WTC11 (cell line): ENCODE results near the gene B3GAT1. TPM values are rescaled to one million over a fixed set of nuclear protein-coding genes. Genes with fewer than 3 reads are reported as not detected.

Experiments used
- ATAC-seq: fragments of 200-7000 bp; cut with Tn5 transposase; 2 replicates; pipeline ENCODE4 v1.10.0; 2021; ENCODE audit warnings: mild to moderate bottlenecking, moderate library complexity
- CTCF ChIA-PET: fragments of 300-600 bp; sonication (Branson Sonifier 250); formaldehyde crosslinking; loops from one replicate; lab custom pipeline; 2021; ENCODE audit warnings: antibody characterized with exemption; lab: Charles Lee
- POLR2A ChIA-PET: fragments of 350-600 bp; sonication (Branson Sonifier 250); formaldehyde crosslinking; loops from one replicate; lab custom pipeline; 2021; ENCODE audit warnings: antibody characterized with exemption; lab: Charles Lee
- DNase-seq: peaks from one replicate; pipeline ENCODE4 v3.0.0; 2021; ENCODE audit warnings: low spot score
- H3K27ac Mint-ChIP-seq: 2 replicates; pipeline ENCODE4 v1.8.0; 2021; ENCODE audit warnings: mixed read lengths
- H3K27me3 Mint-ChIP-seq: 2 replicates; pipeline ENCODE4 v1.8.0; 2021; ENCODE audit warnings: low read depth, mild to moderate bottlenecking, moderate library complexity, mixed read lengths
- H3K36me3 Mint-ChIP-seq: 2 replicates; pipeline ENCODE4 v1.8.0; 2021; ENCODE audit warnings: mixed read lengths
- H3K4me1 Mint-ChIP-seq: 2 replicates; pipeline ENCODE4 v1.8.0; 2022; ENCODE audit warnings: mixed read lengths
- H3K4me3 Mint-ChIP-seq: 2 replicates; pipeline ENCODE4 v1.8.0; 2021; ENCODE audit warnings: mild to moderate bottlenecking, moderate library complexity, mixed read lengths
- H3K9me3 Mint-ChIP-seq: 2 replicates; pipeline ENCODE4 v1.8.0; 2021; ENCODE audit warnings: mixed read lengths
- ATF2 ChIP-seq: sonication (generic); formaldehyde crosslinking; IDR thresholded peaks from 2 replicates; pipeline ENCODE4 v1.8.1; 2022; ENCODE audit warnings: low read depth, missing genetic modification reagents, borderline replicate concordance
- CREB1 ChIP-seq: sonication (generic); formaldehyde crosslinking; IDR thresholded peaks from 2 replicates; pipeline ENCODE4 v1.8.0; 2023; ENCODE audit warnings: mild to moderate bottlenecking, missing genetic modification reagents
- FOXP1 ChIP-seq: sonication (generic); formaldehyde crosslinking; IDR thresholded peaks from 2 replicates; pipeline ENCODE4 v1.8.0; 2022; ENCODE audit warnings: missing genetic modification reagents, mild to moderate bottlenecking, moderate library complexity, borderline replicate concordance
- JUN ChIP-seq: sonication (generic); formaldehyde crosslinking; IDR thresholded peaks from 2 replicates; pipeline ENCODE4 v1.8.0; 2023; ENCODE audit warnings: mild to moderate bottlenecking, missing genetic modification reagents
- NFATC4 ChIP-seq: fragments of 250-450 bp; sonication (Bioruptor Pico); IDR thresholded peaks from 2 replicates; pipeline ENCODE4 v1.9.0; 2021; ENCODE audit warnings: mild to moderate bottlenecking
- NR3C1 ChIP-seq: sonication (generic); formaldehyde crosslinking; conservative IDR thresholded peaks from 2 replicates; pipeline ENCODE4 v1.8.1; 2023; ENCODE audit warnings: low read depth, mild to moderate bottlenecking, missing genetic modification reagents
- PRRX2 ChIP-seq: fragments of 250-450 bp; sonication (Bioruptor Pico); IDR thresholded peaks from 2 replicates; pipeline ENCODE4 v1.8.0; 2021; ENCODE audit warnings: mild to moderate bottlenecking
- RELA ChIP-seq: sonication (generic); formaldehyde crosslinking; IDR thresholded peaks from 2 replicates; pipeline ENCODE4 v1.8.1; 2022; ENCODE audit warnings: missing genetic modification reagents, mild to moderate bottlenecking, borderline replicate concordance
- RORB ChIP-seq: fragments of 250-450 bp; sonication (Bioruptor Pico); IDR thresholded peaks from 2 replicates; pipeline ENCODE4 v1.9.0; 2021; ENCODE audit warnings: mild to moderate bottlenecking
- STAT6 ChIP-seq: sonication (generic); formaldehyde crosslinking; conservative IDR thresholded peaks from 2 replicates; pipeline ENCODE4 v1.8.1; 2023; ENCODE audit warnings: mild to moderate bottlenecking, low read depth, missing genetic modification reagents, moderate library complexity
- TEAD1 ChIP-seq: sonication (generic); formaldehyde crosslinking; IDR thresholded peaks from 2 replicates; pipeline ENCODE4 v1.8.0; 2022; ENCODE audit warnings: mild to moderate bottlenecking, missing genetic modification reagents
- TEAD4 ChIP-seq: sonication (generic); formaldehyde crosslinking; IDR thresholded peaks from 2 replicates; pipeline ENCODE4 v1.8.0; 2022; ENCODE audit warnings: mild to moderate bottlenecking, missing genetic modification reagents
- TP53 ChIP-seq: sonication (generic); formaldehyde crosslinking; IDR thresholded peaks from 2 replicates; pipeline ENCODE4 v1.8.1; 2023; ENCODE audit warnings: mild to moderate bottlenecking, missing genetic modification reagents
- ZNF138 ChIP-seq: sonication (generic); formaldehyde crosslinking; conservative IDR thresholded peaks from 2 replicates; pipeline ENCODE4 v1.8.1; 2022; ENCODE audit warnings: mild to moderate bottlenecking, moderate library complexity, missing genetic modification reagents
- ZNF232 ChIP-seq: sonication (generic); formaldehyde crosslinking; IDR thresholded peaks from 2 replicates; pipeline ENCODE4 v1.8.0; 2022; ENCODE audit warnings: mild to moderate bottlenecking, missing genetic modification reagents
- ZNF263 ChIP-seq: sonication (generic); formaldehyde crosslinking; IDR thresholded peaks from 2 replicates; pipeline ENCODE4 v1.8.1; 2022; ENCODE audit warnings: low read depth, mild to moderate bottlenecking, moderate library complexity, missing genetic modification reagents
- ZNF281 ChIP-seq: sonication (generic); formaldehyde crosslinking; IDR thresholded peaks from 2 replicates; pipeline ENCODE4 v1.8.0; 2023; ENCODE audit warnings: mild to moderate bottlenecking, missing genetic modification reagents
- ZSCAN18 ChIP-seq: fragments of 250-450 bp; sonication (Bioruptor Pico); IDR thresholded peaks from 2 replicates; pipeline ENCODE4 v2.1.2; 2022; ENCODE audit warnings: mild to moderate bottlenecking, moderate library complexity
- total RNA-seq: library from RNA; stranded (reverse); gene quantifications from 3 replicates; pipeline ENCODE4 v1.2.3, GENCODE V29; 2021
- TF ChIP-seq, protein P1 (sequence below): sonication (generic); formaldehyde crosslinking; conservative IDR thresholded peaks from 2 replicates; pipeline ENCODE4 v1.8.1; 2022; ENCODE audit warnings: mild to moderate bottlenecking, missing genetic modification reagents
- TF ChIP-seq, protein P2 (sequence below): sonication (generic); formaldehyde crosslinking; IDR thresholded peaks from 2 replicates; pipeline ENCODE4 v1.8.1; 2023; ENCODE audit warnings: mild to moderate bottlenecking, missing genetic modification reagents, moderate library complexity

B3GAT1 gene
- total RNA-seq, 1 experiment from 2014 or later = 30.0 TPM

GRCh38 chr11:134449051-134449450 lies 37.0 kb upstream of the B3GAT1 start:
- POLR2A ChIA-PET = no interaction called here
- Mint-ChIP-seq H3K4me1 (0 out of 2 replicates have a peak, but pooled peaks cover 4% of the 10 kb centered on the region), H3K36me3 (no peaks in the 10 kb centered on the region), H3K27me3 (no peaks in the 10 kb centered on the region; the same call in 1 of the 2 replicates), H3K4me3 (no peak overlapping the region), H3K27ac (no peak overlapping the region), H3K9me3 (peaks cover 2% of the 10 kb centered on the region; the same call in 1 of the 2 replicates)
- CTCF ChIA-PET = interaction anchor here (0.6 to 1.5 kb wide), 2 partner anchors 10 to 128 kb away, joined by 3 read pairs; no protein-coding TSS in a partner anchor
- ATAC-seq (no peak), DNase-seq (no peak)
- TF ChIP-seq ATF2 = no peak
- TF ChIP-seq CREB1 (CRISPR knock-in tag) = no peak
- no peak for TF ChIP-seq TEAD4
- no peak for TF ChIP-seq STAT6
- no peak for TF ChIP-seq TEAD1 (CRISPR knock-in tag)

- no peaks in the 10 kb centered on the region for H3K36me3 Mint-ChIP-seq
- no peak for ATAC-seq
- POLR2A ChIA-PET = no interaction called here
- no peak overlapping the region for H3K4me3 Mint-ChIP-seq
- H3K27ac Mint-ChIP-seq = no peak overlapping the region
- TF ChIP-seq FOXP1 (no peak), ZNF232 (CRISPR knock-in tag) (no peak), RORB (CRISPR knock-in tag) (no peak), ZNF263 (CRISPR knock-in tag) (no peak), ZNF138 (CRISPR knock-in tag) (no peak), JUN (CRISPR knock-in tag) (no peak), ZSCAN18 (CRISPR knock-in tag) (no peak), NR3C1 (no peak), RELA (CRISPR knock-in tag) (no peak), NFATC4 (CRISPR knock-in tag) (no peak), PRRX2 (no peak), ZNF281 (CRISPR knock-in tag) (no peak), TP53 (CRISPR knock-in tag) (no peak)
- TF ChIP-seq, protein P1, sequence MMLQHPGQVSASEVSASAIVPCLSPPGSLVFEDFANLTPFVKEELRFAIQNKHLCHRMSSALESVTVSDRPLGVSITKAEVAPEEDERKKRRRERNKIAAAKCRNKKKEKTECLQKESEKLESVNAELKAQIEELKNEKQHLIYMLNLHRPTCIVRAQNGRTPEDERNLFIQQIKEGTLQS = no peak
- TF ChIP-seq, protein P2, sequence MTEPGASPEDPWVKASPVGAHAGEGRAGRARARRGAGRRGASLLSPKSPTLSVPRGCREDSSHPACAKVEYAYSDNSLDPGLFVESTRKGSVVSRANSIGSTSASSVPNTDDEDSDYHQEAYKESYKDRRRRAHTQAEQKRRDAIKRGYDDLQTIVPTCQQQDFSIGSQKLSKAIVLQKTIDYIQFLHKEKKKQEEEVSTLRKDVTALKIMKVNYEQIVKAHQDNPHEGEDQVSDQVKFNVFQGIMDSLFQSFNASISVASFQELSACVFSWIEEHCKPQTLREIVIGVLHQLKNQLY (CRISPR knock-in tag) = no peak
- TF ChIP-seq, all 79 proteins: peak for 0
- Mint-ChIP-seq H3K27me3 (no peaks in the 10 kb centered on the region; the same call in 1 of the 2 replicates), H3K4me1 (0 out of 2 replicates have a peak, but pooled peaks cover 4% of the 10 kb centered on the region), H3K9me3 (peaks cover 3% of the 10 kb centered on the region; the same call in 1 of the 2 replicates)
- CTCF ChIA-PET = no interaction called here
- DNase-seq = no peak
Measured at GRCh38 chr11:134447696-134448095, 35.7 kb upstream of the B3GAT1 start.
